DMS53 treated with DMSO at 0.1 percent for 48 hours (cell line): ENCODE data around the gene JAML.

Experiments used
- DNase-seq: peaks from one replicate; lab custom pipeline; 2025; ENCODE audit not compliant: unreplicated experiment; lab: John Stamatoyannopoulos, UW

The JAML gene

GRCh38 chr11:118169300-118170140 is 55.3 kb downstream of the JAML start:
- DNase-seq = no peak

- peak; percentile 8 for DNase-seq
Measured at GRCh38 chr11:118168751-118169150, 56.1 kb downstream of the JAML start.

- DNase-seq = no peak
Measured at GRCh38 chr11:118168316-118168715, 56.5 kb downstream of the JAML start.

GRCh38 chr11:118167906-118168305 is 56.9 kb downstream of the JAML start:
- no peak for DNase-seq

GRCh38 chr11:118167253-118167652 is 57.6 kb downstream of the JAML start:
- DNase-seq = no peak

GRCh38 chr11:118166641-118167040 is 58.2 kb downstream of the JAML start:
- no peak for DNase-seq

- no peak for DNase-seq
Measured at GRCh38 chr11:118164885-118165284, 59.9 kb downstream of the JAML start.

GRCh38 chr11:118163494-118163893 is 61.3 kb downstream of the JAML start:
- DNase-seq = no peak

- no peak for DNase-seq
Measured at GRCh38 chr11:118162846-118163245, 62.0 kb downstream of the JAML start.

GRCh38 chr11:118161786-118162185 is 63.0 kb downstream of the JAML start:
- no peak for DNase-seq

GRCh38 chr11:118157186-118157895 is 67.5 kb downstream of the JAML start:
- DNase-seq = no peak

GRCh38 chr11:118156531-118157185 is 68.2 kb downstream of the JAML start:
- DNase-seq = no peak

- no peak for DNase-seq
Measured at GRCh38 chr11:118155776-118156530, 68.9 kb downstream of the JAML start.

GRCh38 chr11:118154641-118155040 is 70.2 kb downstream of the JAML start:
- no peak for DNase-seq

GRCh38 chr11:118153976-118154375 is 70.8 kb downstream of the JAML start:
- DNase-seq = no peak

- DNase-seq = no peak
Measured at GRCh38 chr11:118153516-118153915, 71.3 kb downstream of the JAML start.

GRCh38 chr11:118152552-118153471 is 72.0 kb downstream of the JAML start, which contains the start of gene SCN4B:
Gene SCN4B (minus strand): TSS chr11:118152823. CDS start chr11:118152673, 150 bp downstream.
- peak; percentile 20 for DNase-seq

GRCh38 chr11:118152020-118152551 is 72.7 kb downstream of the JAML start:
- DNase-seq = no peak

GRCh38 chr11:118151431-118151830 is 73.4 kb downstream of the JAML start:
- DNase-seq = no peak

- no peak for DNase-seq
Measured at GRCh38 chr11:118149493-118149892, 75.3 kb downstream of the JAML start.
